SK-N-SH (cell line): ENCODE data around the gene ATP7B.

Experiments
- CHD2 ChIP-seq: fragments of 150-350 bp; IDR thresholded peaks from 2 replicates; pipeline ENCODE4 v1.6.1; 2018; ENCODE audit warnings: low read length; ENCODE audit not compliant: partially characterized antibody
- EZH2phosphoT487 ChIP-seq: fragments of 200-600 bp; sonication (generic); IDR thresholded peaks from 2 replicates; pipeline ENCODE4 v1.6.1; 2017; ENCODE audit warnings: low read depth, mixed run types, mild to moderate bottlenecking, antibody characterized with exemption, moderate library complexity, borderline replicate concordance
- JUND ChIP-seq: IDR thresholded peaks from 2 replicates; pipeline ENCODE4 v1.4.0; 2012
- POLR2AphosphoS5 ChIP-seq: IDR thresholded peaks from 2 replicates; pipeline ENCODE4 v1.6.1; 2012; ENCODE audit warnings: low read depth, low read length
- RAD21 ChIP-seq: IDR thresholded peaks from 2 replicates; pipeline ENCODE4 v1.6.1; 2012; ENCODE audit warnings: mild to moderate bottlenecking, low read length
- RFX5 ChIP-seq: IDR thresholded peaks from 2 replicates; pipeline ENCODE4 v1.6.1; 2012; ENCODE audit warnings: mild to moderate bottlenecking, improper control_type of control experiment, low read length
- TAF1 ChIP-seq: IDR thresholded peaks from 2 replicates; pipeline ENCODE4 v1.6.1; 2012; ENCODE audit warnings: low read depth, mild to moderate bottlenecking, low read length, moderate library complexity, borderline replicate concordance
- TF ChIP-seq, protein P1 (sequence below): fragments of 200-600 bp; sonication (generic); IDR thresholded peaks from 2 replicates; pipeline ENCODE4 v1.6.1; 2017; ENCODE audit warnings: antibody characterized with exemption, mild to moderate bottlenecking, moderate library complexity
- TF ChIP-seq, protein P2 (sequence below): IDR thresholded peaks from 2 replicates; pipeline ENCODE4 v1.4.0; 2012; ENCODE audit warnings: low read depth, borderline replicate concordance

DNA sequence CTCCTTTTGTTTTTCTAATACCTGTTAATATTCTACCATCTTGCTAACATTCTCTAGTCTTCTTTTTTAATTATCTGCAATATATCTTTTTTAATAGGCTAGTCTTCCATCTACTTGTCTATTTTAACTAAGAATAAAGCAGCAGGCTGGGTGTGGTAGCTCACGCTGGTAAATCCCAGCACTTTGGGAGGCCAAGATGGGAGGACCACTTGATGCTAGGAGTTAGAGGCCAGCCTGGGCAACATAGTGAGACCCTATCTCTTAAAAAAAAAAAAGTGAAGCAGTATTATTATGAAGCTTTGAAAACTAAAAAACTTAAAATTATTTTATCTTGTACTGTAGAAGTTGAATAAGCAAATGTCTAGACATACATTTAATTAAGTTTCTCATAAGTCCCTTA lies 16.6 kb upstream of the ATP7B start:
- TF ChIP-seq, protein P1, sequence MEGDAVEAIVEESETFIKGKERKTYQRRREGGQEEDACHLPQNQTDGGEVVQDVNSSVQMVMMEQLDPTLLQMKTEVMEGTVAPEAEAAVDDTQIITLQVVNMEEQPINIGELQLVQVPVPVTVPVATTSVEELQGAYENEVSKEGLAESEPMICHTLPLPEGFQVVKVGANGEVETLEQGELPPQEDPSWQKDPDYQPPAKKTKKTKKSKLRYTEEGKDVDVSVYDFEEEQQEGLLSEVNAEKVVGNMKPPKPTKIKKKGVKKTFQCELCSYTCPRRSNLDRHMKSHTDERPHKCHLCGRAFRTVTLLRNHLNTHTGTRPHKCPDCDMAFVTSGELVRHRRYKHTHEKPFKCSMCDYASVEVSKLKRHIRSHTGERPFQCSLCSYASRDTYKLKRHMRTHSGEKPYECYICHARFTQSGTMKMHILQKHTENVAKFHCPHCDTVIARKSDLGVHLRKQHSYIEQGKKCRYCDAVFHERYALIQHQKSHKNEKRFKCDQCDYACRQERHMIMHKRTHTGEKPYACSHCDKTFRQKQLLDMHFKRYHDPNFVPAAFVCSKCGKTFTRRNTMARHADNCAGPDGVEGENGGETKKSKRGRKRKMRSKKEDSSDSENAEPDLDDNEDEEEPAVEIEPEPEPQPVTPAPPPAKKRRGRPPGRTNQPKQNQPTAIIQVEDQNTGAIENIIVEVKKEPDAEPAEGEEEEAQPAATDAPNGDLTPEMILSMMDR, result no peak
- TF ChIP-seq RFX5 (no peak), RAD21 (no peak), POLR2AphosphoS5 (no peak), CHD2 (no peak), TAF1 (no peak), EZH2phosphoT487 (no peak), JUND (no peak)
- TF ChIP-seq, protein P2, sequence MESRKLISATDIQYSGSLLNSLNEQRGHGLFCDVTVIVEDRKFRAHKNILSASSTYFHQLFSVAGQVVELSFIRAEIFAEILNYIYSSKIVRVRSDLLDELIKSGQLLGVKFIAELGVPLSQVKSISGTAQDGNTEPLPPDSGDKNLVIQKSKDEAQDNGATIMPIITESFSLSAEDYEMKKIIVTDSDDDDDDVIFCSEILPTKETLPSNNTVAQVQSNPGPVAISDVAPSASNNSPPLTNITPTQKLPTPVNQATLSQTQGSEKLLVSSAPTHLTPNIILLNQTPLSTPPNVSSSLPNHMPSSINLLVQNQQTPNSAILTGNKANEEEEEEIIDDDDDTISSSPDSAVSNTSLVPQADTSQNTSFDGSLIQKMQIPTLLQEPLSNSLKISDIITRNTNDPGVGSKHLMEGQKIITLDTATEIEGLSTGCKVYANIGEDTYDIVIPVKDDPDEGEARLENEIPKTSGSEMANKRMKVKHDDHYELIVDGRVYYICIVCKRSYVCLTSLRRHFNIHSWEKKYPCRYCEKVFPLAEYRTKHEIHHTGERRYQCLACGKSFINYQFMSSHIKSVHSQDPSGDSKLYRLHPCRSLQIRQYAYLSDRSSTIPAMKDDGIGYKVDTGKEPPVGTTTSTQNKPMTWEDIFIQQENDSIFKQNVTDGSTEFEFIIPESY, result no peak
